H9 (cell line): Measurements from ENCODE around the gene COX7B2. TPM values are rescaled to one million over a fixed set of nuclear protein-coding genes. Genes with fewer than 3 reads are reported as not detected.

Source experiments
- DNase-seq: peaks from one replicate; pipeline ENCODE4 v3.0.0-alpha.2; 2017
- H2AFZ ChIP-seq: one replicate; pipeline ENCODE4 v1.6.1; 2013; ENCODE audit warnings: mild to moderate bottlenecking, low read length, control low read depth, moderate library complexity
- H2AK5ac ChIP-seq: 2 replicates; pipeline ENCODE4 v1.6.1; 2013; ENCODE audit warnings: low read length, control low read depth, mixed read lengths; ENCODE audit not compliant: insufficient read length
- H2BK120ac ChIP-seq: one replicate; pipeline ENCODE4 v1.6.1; 2013; ENCODE audit warnings: low read depth, mild to moderate bottlenecking, low read length, control low read depth, inconsistent platforms; ENCODE audit not compliant: poor library complexity, severe bottlenecking
- H2BK12ac ChIP-seq: 2 replicates; pipeline ENCODE4 v1.6.1; 2013; ENCODE audit warnings: low read length, control low read depth, mixed read lengths, low read depth; ENCODE audit not compliant: insufficient read length
- H2BK15ac ChIP-seq: 2 replicates; pipeline ENCODE4 v1.6.1; 2013; ENCODE audit warnings: low read depth, low read length, control low read depth
- H2BK20ac ChIP-seq: one replicate; pipeline ENCODE4 v1.6.1; 2013; ENCODE audit warnings: low read depth, mild to moderate bottlenecking, low read length, control low read depth, inconsistent platforms; ENCODE audit not compliant: poor library complexity, severe bottlenecking
- H2BK5ac ChIP-seq: 2 replicates; pipeline ENCODE4 v1.6.1; 2013; ENCODE audit warnings: low read length, control low read depth, mixed read lengths; ENCODE audit not compliant: insufficient read length
- H3K14ac ChIP-seq: 2 replicates; pipeline ENCODE4 v1.6.1; 2013; ENCODE audit warnings: low read length, control low read depth; ENCODE audit not compliant: insufficient read depth
- H3K18ac ChIP-seq: 2 replicates; pipeline ENCODE4 v1.6.1; 2013; ENCODE audit warnings: low read depth, mild to moderate bottlenecking, mixed read lengths, low read length, control low read depth; ENCODE audit not compliant: insufficient read length
- H3K23ac ChIP-seq: 2 replicates; pipeline ENCODE4 v1.6.1; 2013; ENCODE audit warnings: low read length, control low read depth, mixed read lengths, low read depth; ENCODE audit not compliant: insufficient read length
- H3K23me2 ChIP-seq: 2 replicates; pipeline ENCODE4 v1.6.1; 2013; ENCODE audit warnings: low read depth, mild to moderate bottlenecking, mixed read lengths, low read length, control low read depth; ENCODE audit not compliant: insufficient read length, poor library complexity, severe bottlenecking
- H3K27ac ChIP-seq: 2 replicates; pipeline ENCODE4 v1.5.1; 2013; ENCODE audit warnings: low read length, control low read depth, mixed read lengths, low read depth; ENCODE audit not compliant: insufficient read length
- H3K27me3 ChIP-seq: 2 replicates; pipeline ENCODE4 v1.6.1; 2013; ENCODE audit warnings: low read length, control low read depth, inconsistent platforms; ENCODE audit not compliant: insufficient read depth
- H3K4ac ChIP-seq: 2 replicates; pipeline ENCODE4 v1.6.1; 2013; ENCODE audit warnings: low read depth, mild to moderate bottlenecking, control low read depth, inconsistent platforms, low read length, moderate library complexity
- H3K4me1 ChIP-seq: 2 replicates; pipeline ENCODE4 v1.6.1; 2013; ENCODE audit warnings: low read length, control low read depth, inconsistent platforms; ENCODE audit not compliant: insufficient read depth
- H3K4me2 ChIP-seq: 2 replicates; pipeline ENCODE4 v1.6.1; 2013; ENCODE audit warnings: low read length, control low read depth, mixed read lengths; ENCODE audit not compliant: insufficient read length, insufficient read depth
- H3K56ac ChIP-seq: 2 replicates; pipeline ENCODE4 v1.6.1; 2013; ENCODE audit warnings: low read depth, mild to moderate bottlenecking, mixed read lengths, low read length, control low read depth; ENCODE audit not compliant: insufficient read length
- H3K79me1 ChIP-seq: 2 replicates; pipeline ENCODE4 v1.6.1; 2013; ENCODE audit warnings: low read depth, mild to moderate bottlenecking, moderate library complexity, low read length, control low read depth, inconsistent platforms; ENCODE audit not compliant: insufficient read depth, poor library complexity, severe bottlenecking
- H3K79me2 ChIP-seq: 2 replicates; pipeline ENCODE4 v1.6.1; 2013; ENCODE audit warnings: low read length, control low read depth, inconsistent platforms; ENCODE audit not compliant: insufficient read depth
- H3K9ac ChIP-seq: 2 replicates; pipeline ENCODE4 v1.6.1; 2013; ENCODE audit warnings: low read length, control low read depth, mixed read lengths; ENCODE audit not compliant: insufficient read length; ENCODE audit errors: extremely low read depth
- H3K9me3 ChIP-seq: one replicate; pipeline ENCODE4 v1.6.1; 2013; ENCODE audit warnings: low read depth, low read length, inconsistent platforms; ENCODE audit not compliant: control insufficient read depth
- H3T11ph ChIP-seq: one replicate; pipeline ENCODE4 v1.6.1; 2013; ENCODE audit warnings: mild to moderate bottlenecking, low read length, control low read depth, inconsistent platforms
- H4K20me1 ChIP-seq: one replicate; pipeline ENCODE4 v1.6.1; 2013; ENCODE audit not compliant: control insufficient read depth, insufficient read length, insufficient read depth
- H4K5ac ChIP-seq: 2 replicates; pipeline ENCODE4 v1.6.1; 2013; ENCODE audit warnings: low read depth, mild to moderate bottlenecking, mixed read lengths, low read length, control low read depth; ENCODE audit not compliant: insufficient read length
- H4K8ac ChIP-seq: replicated peaks from 2 replicates; pipeline ENCODE4 v1.6.1; 2013; ENCODE audit warnings: low read length, control low read depth, mixed read lengths, low read depth; ENCODE audit not compliant: insufficient read length
- H4K91ac ChIP-seq: 2 replicates; pipeline ENCODE4 v1.6.1; 2013; ENCODE audit warnings: low read depth, mild to moderate bottlenecking, moderate library complexity, mixed read lengths, low read length, control low read depth; ENCODE audit not compliant: insufficient read length
- H3K27ac Mint-ChIP-seq, 3 experiments: 2 replicates in 2 of 3; 3 replicates in 1 of 3; pipeline ENCODE4 v1.8.0; 2020 to 2021; ENCODE audit warnings: mixed read lengths in 3 of 3, mild to moderate bottlenecking in 1 of 3, moderate library complexity in 1 of 3
- H3K27me3 Mint-ChIP-seq: 2 replicates; pipeline ENCODE4 v1.8.0; 2021; ENCODE audit warnings: low read depth, mild to moderate bottlenecking, moderate library complexity, mixed read lengths
- H3K36me3 Mint-ChIP-seq, 3 experiments: 2 replicates in 2 of 3; 3 replicates in 1 of 3; pipeline ENCODE4 v1.8.0; 2020 to 2021; ENCODE audit warnings: low read depth in 3 of 3, mixed read lengths in 3 of 3; ENCODE audit not compliant: insufficient read depth in 1 of 3
- H3K4me1 Mint-ChIP-seq, 2 experiments: 2 replicates each; pipeline ENCODE4 v1.8.0; 2020; ENCODE audit warnings: mixed read lengths in 2 of 2
- H3K4me3 Mint-ChIP-seq, 2 experiments: 2 replicates in 1 of 2; 3 replicates in 1 of 2; pipeline ENCODE4 v1.8.0; 2020 to 2021; ENCODE audit warnings: mild to moderate bottlenecking in 2 of 2, mixed read lengths in 2 of 2, moderate library complexity in 1 of 2
- H3K9me3 Mint-ChIP-seq, 2 experiments: 2 replicates in 1 of 2; 3 replicates in 1 of 2; pipeline ENCODE4 v1.8.0; 2020; ENCODE audit warnings: mild to moderate bottlenecking in 2 of 2, mixed read lengths in 2 of 2, moderate library complexity in 1 of 2
- CTCF ChIP-seq: fragments of 200-600 bp; sonication (generic); conservative IDR thresholded peaks from 3 replicates; pipeline ENCODE4 v1.8.0; 2021; ENCODE audit warnings: antibody characterized with exemption, mild to moderate bottlenecking
- WGBS: extraction: QIAGEN DNeasy Blood & Tissue Kit; methylation state at CpG from one replicate; pipeline ENCODE4 v1.1.7; 2013; ENCODE audit warnings: missing lambda C conversion rate, low lambda C conversion rate, mixed read lengths; ENCODE audit not compliant: insufficient read length; ENCODE audit errors: extremely low coverage; 5-methylcytosine and 5-hydroxymethylcytosine counted together
- total RNA-seq: library from RNA; stranded (reverse); gene quantifications from 2 replicates; pipeline ENCODE4 v1.2.1, GENCODE V29; 2021

The COX7B2 gene
- total RNA-seq, 1 experiment from 2014 or later, result not detected

DNA sequence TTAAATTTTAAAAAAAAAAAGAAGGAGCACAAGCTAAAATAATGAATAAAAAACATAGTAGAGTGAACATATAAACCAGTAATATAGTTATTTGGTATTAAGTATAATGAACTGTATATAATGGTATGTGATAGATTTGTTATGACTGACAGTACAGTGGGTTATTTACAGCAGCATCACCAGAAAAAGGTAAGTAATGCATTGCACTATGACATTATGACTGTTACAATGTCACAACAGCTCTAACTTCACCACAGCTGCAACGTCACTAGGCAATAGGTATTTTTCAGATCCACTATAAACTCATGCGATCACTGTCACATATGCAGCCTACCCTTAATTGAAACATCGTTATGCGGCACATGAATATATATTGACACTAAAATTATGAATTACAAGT, 72.5 kb downstream of the COX7B2 start:
- Histone ChIP-seq H3K79me1 (no peaks in the 10 kb centered on the region), H3K27ac (no peak overlapping the region), H2BK20ac (no peak overlapping the region), H2BK5ac (no peak overlapping the region), H3K14ac (no peak overlapping the region), H3K79me2 (no peaks in the 10 kb centered on the region), H4K5ac (no peak overlapping the region), H2BK120ac (no peak overlapping the region), H3K9me3 (no peaks in the 10 kb centered on the region), H3K23ac (no peak overlapping the region), H2AK5ac (no peak overlapping the region), H3K4ac (no peak overlapping the region), H2BK12ac (no peak overlapping the region), H4K20me1 (no peaks in the 10 kb centered on the region), H3K56ac (no peak overlapping the region), H3T11ph (no peak overlapping the region), H4K91ac (no peak overlapping the region), H3K18ac (no peak overlapping the region), H3K4me1 (no peaks in the 10 kb centered on the region), H3K27me3 (no peaks in the 10 kb centered on the region), H3K9ac (no peak overlapping the region), H2AFZ (no peak overlapping the region), H3K4me2 (no peak overlapping the region), H4K8ac (no peak overlapping the region), H3K23me2 (no peaks in the 10 kb centered on the region), H2BK15ac (no peak overlapping the region)
- H3K27ac Mint-ChIP-seq, result no peak overlapping the region
- WGBS, result no CpG with 5 or more reads among the region's 4 CpGs
- peaks cover 5 to 6% of the 10 kb centered on the region in 2 experiments; a peak in 4 of 5 replicates for H3K9me3 Mint-ChIP-seq
- peaks cover 5% of the 10 kb centered on the region in 2 experiments; a peak in 3 of 4 replicates for H3K4me1 Mint-ChIP-seq
- H3K4me3 Mint-ChIP-seq, result no peak overlapping the region
- no peaks in the 10 kb centered on the region for H3K27me3 Mint-ChIP-seq
- DNase-seq, result no peak
- H3K36me3 Mint-ChIP-seq, result peaks cover 0 to 3% (median 0%) of the 10 kb centered on the region in 3 experiments; a peak in 3 of 7 replicates
- TF ChIP-seq CTCF, result no peak
